Measurements from ENCODE around the gene ADRB1.

ADRB1 gene

GRCh38 chr10:114026189-114027040 lies 17.3 kb upstream of the ADRB1 start:
- no peak for DNase-seq (ENCODE audit: low read depth)

DNA sequence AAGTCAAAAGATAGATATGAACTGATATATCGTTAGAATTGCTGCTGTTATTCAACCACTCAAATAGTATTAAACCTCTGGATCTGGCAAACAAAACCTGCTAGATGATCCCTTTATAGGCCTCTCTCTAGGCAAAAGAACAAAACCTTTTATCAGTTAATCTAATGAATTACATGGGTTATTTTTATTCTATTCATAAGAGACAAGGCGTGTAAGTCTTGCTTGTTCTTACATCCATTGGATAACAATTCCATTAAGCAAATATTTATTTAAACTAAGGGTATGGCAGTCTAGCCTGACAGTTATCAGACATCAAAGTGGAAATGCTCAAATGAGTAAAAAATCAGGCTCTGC lies 16.6 kb upstream of the ADRB1 start:
- no peak for DNase-seq (ENCODE audit: low read depth)

- DNase-seq (ENCODE audit: low read depth): no peak
Measured at GRCh38 chr10:114027951-114028350, 15.7 kb upstream of the ADRB1 start.

DNA sequence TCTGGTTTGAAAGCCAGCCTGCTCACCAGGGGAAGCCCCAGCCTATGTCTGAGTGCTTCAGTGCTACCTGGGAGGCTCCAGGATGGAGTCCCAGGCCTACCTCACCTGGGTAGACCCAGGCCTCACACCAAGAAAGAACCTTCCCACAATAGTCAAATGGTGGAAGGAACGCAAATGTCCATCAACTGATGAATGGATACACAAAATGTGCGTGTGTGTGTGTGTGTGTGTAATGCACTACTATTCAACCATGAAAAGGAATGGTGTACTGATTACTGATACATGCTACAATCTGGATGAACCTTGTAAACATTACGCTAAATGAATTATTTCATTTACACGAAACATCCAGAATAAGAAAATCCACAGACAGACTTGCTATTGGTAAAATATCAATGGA lies 15.2 kb upstream of the ADRB1 start:
- DNase-seq (ENCODE audit: low read depth): no peak

- DNase-seq (ENCODE audit: low read depth): no peak
Measured at GRCh38 chr10:114029655-114030054, 14.0 kb upstream of the ADRB1 start.

- DNase-seq (ENCODE audit: low read depth): no peak
Measured at GRCh38 chr10:114030140-114030539, 13.5 kb upstream of the ADRB1 start.

GRCh38 chr10:114031073-114031972 lies 12.3 kb upstream of the ADRB1 start:
- DNase-seq (ENCODE audit: low read depth): no peak

DNA sequence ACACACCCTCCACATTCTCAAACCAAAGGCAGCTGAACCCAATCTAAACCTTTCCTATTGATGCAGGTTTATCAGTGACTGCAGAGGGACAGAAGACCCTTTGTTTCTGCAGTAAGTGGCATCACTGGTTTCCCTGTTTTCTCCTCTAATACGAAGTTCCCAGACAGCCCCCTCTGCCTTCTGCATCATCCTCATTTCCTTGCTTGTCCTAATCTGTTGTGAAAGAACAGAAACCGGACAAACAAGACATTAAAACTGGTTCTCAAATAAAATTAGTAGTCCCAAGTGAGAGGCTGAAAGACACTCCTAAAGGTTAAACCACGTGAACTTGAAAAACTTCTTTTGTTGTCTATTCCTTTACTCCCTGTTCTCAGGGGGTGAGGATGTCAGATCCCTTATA lies 10.1 kb upstream of the ADRB1 start:
- no peak for DNase-seq (ENCODE audit: low read depth)

DNA sequence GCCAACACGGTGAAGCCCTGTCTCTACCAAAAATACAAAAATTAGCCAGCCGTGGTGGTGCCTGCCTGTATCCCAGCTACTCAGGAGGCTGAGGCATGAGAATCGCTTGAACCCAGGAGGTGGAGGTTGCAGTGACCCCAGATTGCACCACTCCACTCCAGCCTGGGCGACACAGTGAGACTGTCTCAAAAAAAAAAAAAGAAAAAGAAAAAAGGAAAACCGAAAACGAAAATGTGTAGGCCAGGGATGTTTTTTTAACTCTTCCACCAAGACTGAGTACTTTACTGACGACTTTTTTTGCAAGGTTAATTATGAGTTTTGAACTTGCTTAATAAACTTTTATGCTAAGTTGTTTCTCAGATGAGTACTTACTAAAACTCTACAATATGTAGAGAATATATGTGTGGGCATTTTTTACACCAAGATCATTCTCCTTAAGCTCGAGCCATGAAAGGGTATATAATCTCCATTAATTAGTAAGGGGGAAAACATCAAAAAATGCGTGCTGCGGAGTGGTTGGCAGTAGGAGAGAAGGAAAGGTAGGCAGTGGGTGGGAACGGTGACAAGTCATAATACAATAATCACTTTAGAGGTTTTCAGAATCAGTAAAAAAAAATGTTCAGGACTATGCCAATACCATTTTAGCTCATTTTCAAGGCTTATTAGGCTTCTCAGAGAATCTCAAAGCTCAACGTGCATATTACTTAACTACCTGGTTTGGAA lies 8.6 kb upstream of the ADRB1 start:
- DNase-seq (ENCODE audit: low read depth): no peak

DNA sequence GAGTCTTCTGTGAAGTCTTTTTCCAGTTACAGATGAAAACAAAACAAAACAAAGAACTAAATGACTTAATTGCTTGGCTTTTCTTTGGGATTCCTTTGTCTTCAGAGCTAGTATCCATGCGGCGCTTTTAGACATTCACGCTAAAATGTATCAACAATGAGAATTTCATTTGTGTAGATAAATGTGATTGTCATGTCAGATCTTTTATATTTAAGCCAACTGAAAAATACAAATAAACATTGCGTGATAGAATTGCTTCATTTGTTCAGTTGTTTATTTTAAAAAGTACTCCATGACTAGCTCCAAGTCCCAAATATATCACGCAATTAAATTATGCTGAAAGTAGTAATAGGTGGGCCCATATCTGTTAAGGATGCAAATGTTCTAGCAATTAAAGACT lies 7.9 kb upstream of the ADRB1 start:
- DNase-seq (ENCODE audit: low read depth): no peak

DNA sequence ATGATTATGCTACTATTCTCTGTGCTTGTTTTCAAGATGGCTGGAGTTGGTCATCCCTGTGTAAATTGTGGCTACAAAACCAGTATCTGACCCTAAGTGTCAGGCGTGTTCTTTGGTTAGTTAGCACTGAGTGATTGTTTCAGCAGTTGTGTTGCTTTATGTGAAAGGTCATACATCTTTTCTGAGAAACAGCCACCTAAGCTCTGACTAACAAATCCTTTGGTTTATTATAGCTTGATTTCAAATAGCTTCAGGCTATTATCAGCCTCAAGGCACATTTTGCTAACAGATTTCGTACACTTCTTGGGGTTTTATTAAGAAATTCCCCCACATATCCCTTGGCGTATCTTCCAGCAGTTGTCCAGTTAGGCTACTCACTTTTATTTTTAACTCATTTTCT lies 4.8 kb upstream of the ADRB1 start:
- no peak for DNase-seq (ENCODE audit: low read depth)

DNA sequence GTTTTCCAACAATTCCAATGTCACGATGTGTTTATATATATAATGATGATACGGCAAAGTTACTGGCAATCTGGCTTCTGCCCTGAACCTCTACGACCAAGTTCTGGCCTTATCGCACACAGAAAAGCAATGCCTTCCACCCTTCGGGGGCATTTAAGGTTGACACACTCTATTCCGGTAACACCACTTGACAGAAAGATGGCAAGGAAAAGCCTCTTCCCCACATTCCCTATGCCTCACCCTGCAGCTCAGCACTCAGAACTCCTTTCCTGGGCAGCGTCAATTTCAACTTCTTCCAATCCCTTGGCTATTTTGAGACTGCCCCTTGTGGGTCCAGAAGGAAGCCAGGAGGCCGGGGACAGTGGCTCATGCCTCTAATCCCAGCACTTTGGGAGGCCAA lies 2.5 kb upstream of the ADRB1 start:
- DNase-seq (ENCODE audit: low read depth): no peak

DNA sequence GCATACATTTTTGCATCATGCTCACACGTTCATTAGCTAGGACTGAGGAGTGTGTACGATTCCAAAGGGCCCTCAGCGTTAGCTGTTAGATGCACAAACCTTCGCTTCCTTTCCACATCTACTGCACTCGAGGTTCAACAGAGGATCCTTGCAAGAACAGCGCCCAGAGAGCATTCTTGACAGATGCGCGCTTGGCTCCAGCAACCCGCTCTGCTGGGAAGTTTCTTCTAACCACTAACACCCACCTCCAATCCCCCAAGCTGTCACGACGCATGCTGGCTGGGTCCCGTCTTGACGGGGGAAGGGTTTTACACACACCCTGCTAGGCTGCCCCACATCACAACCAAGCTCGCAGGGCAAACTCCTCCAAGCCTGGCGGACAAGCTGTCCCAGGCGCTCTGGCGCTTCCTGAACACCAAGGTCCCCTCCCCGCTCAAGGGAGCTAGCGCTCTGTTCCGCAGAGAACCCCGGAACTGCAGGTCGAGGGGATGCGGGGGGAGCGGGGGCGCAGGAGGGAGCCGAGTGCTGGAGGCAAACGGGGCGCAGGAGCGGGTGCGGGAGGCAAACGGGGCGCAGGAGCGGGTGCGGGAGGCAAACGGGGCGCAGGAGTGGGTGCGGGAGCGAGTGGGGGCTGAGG lies 653 bp upstream of the ADRB1 start:
- no peak for DNase-seq (ENCODE audit: low read depth)

DNA sequence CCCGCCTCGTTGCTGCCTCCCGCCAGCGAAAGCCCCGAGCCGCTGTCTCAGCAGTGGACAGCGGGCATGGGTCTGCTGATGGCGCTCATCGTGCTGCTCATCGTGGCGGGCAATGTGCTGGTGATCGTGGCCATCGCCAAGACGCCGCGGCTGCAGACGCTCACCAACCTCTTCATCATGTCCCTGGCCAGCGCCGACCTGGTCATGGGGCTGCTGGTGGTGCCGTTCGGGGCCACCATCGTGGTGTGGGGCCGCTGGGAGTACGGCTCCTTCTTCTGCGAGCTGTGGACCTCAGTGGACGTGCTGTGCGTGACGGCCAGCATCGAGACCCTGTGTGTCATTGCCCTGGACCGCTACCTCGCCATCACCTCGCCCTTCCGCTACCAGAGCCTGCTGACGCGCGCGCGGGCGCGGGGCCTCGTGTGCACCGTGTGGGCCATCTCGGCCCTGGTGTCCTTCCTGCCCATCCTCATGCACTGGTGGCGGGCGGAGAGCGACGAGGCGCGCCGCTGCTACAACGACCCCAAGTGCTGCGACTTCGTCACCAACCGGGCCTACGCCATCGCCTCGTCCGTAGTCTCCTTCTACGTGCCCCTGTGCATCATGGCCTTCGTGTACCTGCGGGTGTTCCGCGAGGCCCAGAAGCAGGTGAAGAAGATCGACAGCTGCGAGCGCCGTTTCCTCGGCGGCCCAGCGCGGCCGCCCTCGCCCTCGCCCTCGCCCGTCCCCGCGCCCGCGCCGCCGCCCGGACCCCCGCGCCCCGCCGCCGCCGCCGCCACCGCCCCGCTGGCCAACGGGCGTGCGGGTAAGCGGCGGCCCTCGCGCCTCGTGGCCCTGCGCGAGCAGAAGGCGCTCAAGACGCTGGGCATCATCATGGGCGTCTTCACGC lies 825 bp downstream of the ADRB1 start:
- DNase-seq (ENCODE audit: low read depth): no peak

- DNase-seq (ENCODE audit: low read depth): no peak
Measured at GRCh38 chr10:114045136-114046086, 1.7 kb downstream of the ADRB1 start.

- no peak for DNase-seq (ENCODE audit: low read depth)
Measured at GRCh38 chr10:114046087-114046458, 2.4 kb downstream of the ADRB1 start.

DNA sequence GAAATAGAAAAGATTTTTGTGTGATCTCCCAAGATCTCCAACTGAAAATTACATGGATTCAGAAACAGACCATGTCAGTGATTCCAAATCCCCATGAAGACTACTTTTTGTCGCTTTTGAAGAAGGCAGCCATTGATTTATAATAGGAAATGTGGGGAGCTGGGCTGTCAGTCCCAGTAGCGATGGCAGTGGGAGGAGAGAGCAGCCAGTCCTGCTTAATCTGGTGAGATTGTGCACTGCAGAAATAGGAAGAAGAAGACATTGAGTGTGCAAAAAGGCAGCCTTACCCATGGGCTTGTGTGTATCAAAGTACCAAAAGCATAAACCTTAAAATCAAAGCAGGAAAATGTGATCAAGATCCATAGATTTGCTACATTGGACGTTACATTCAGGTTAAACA lies 4.8 kb downstream of the ADRB1 start:
- no peak for DNase-seq (ENCODE audit: low read depth)

GRCh38 chr10:114051714-114052113 lies 8.0 kb downstream of the ADRB1 start:
- no peak for DNase-seq (ENCODE audit: low read depth)

DNA sequence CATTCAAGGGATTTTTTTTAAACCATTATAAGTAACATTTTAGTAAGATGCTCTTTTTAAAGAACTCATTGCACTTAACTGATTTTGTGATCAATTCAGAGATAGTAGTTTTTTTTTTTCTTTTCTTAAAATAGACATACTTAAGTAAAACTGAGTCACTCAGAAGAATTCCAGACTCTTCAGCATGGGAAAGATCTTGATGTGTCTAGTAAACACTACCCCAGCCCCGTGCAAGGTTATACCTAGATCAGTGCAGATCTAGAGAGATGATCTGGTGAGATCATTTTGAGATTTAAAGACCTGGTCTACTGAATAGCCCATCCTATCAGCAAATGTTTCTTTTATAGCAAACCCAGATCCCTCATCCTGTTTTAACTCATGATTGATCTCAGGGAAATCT lies 8.6 kb downstream of the ADRB1 start:
- DNase-seq (ENCODE audit: low read depth): no peak

DNA sequence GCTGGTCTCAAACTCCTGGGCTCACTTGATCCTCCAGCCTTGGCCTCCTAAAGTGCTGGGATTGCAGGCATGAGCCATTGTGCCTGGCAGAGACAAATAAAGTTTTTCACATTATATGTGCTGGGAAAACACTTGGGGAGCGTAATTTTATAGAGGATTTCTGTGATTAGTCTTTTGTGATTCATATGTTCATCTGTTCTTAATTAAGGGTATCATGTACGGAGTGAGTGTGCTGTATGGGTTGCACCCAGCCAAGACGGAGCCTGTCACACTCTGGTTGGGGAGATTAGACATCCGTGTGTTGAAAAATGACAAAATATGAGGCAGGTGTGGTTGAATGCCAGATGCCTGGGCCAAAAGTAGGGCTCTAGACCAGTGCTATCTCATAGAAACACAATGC lies 10.3 kb downstream of the ADRB1 start:
- DNase-seq (ENCODE audit: low read depth): no peak

All from T follicular helper cell (primary cell).